ENCODE measurements around the gene TRIP11.

- TF ChIP-seq, protein P1, sequence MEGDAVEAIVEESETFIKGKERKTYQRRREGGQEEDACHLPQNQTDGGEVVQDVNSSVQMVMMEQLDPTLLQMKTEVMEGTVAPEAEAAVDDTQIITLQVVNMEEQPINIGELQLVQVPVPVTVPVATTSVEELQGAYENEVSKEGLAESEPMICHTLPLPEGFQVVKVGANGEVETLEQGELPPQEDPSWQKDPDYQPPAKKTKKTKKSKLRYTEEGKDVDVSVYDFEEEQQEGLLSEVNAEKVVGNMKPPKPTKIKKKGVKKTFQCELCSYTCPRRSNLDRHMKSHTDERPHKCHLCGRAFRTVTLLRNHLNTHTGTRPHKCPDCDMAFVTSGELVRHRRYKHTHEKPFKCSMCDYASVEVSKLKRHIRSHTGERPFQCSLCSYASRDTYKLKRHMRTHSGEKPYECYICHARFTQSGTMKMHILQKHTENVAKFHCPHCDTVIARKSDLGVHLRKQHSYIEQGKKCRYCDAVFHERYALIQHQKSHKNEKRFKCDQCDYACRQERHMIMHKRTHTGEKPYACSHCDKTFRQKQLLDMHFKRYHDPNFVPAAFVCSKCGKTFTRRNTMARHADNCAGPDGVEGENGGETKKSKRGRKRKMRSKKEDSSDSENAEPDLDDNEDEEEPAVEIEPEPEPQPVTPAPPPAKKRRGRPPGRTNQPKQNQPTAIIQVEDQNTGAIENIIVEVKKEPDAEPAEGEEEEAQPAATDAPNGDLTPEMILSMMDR (IDR thresholded peaks at IDR 0.05; ENCODE audit: low read length) = no peak
- TF ChIP-seq EZH2 (optimal IDR thresholded peaks at IDR 0.05; ENCODE audit: low read depth, low read length) (no peak), EZH2phosphoT487 (IDR thresholded peaks at IDR 0.05; ENCODE audit: low read length) (no peak)
Measured at GRCh38 chr14:91964011-91964410, 75.8 kb downstream of the TRIP11 start.

All from MM.1S (cell line).